ENCODE results near the gene PDE6G.

The PDE6G gene

DNA sequence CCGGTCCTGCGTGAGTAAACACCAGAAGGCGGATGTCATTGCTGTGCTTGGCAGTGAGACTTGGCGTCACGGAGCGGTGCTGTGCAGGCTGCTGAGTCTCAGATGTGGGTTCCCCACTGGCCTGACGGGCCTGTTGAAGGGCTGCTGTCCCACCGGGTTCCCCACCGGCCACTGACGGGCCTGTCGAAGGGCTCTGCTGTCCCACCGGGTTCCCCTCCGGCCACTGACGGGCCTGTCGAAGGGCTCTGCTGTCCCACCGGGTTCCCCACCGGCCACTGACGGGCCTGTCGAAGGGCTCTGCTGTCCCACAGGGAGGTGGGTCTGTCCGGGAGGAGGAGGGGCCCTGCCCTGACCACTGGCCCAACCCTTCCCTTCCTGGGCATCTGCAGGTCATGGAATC, 30.3 kb upstream of the PDE6G start:
- Histone ChIP-seq H3K4me2 (ENCODE audit: low read depth, low read length, poor library complexity, severe bottlenecking) (no peak overlapping the region), H2AFZ (ENCODE audit: low read length) (no peak overlapping the region), H4K20me1 (ENCODE audit: insufficient read depth, low read length, poor library complexity, severe bottlenecking) (peaks cover 20% of the 10 kb centered on the region), H3K9me2 (replicated peaks; ENCODE audit: low read depth, low read length) (no peaks in the 10 kb centered on the region), H3F3A (ENCODE audit: low read depth) (no peaks in the 10 kb centered on the region), H3K36me3 (ENCODE audit: insufficient read depth, low read length) (peaks cover 45% of the 10 kb centered on the region; the same call in 1 of the 2 replicates), H3K79me2 (ENCODE audit: insufficient read depth, low read length) (peaks cover 75% of the 10 kb centered on the region), H3K9ac (ENCODE audit: low read depth, low read length, poor library complexity, severe bottlenecking) (no peak overlapping the region), H3K4me3 (ENCODE audit: low read length, poor library complexity, severe bottlenecking) (no peak overlapping the region), H3K4me1 (ENCODE audit: insufficient read depth, low read length, poor library complexity, severe bottlenecking) (peaks cover 15% of the 10 kb centered on the region), H3K9me3 (ENCODE audit: insufficient read depth, low read depth, low read length) (no peaks in the 10 kb centered on the region), H3K27me3 (ENCODE audit: insufficient read depth, low read length, poor library complexity, severe bottlenecking) (no peaks in the 10 kb centered on the region)
- TF ChIP-seq, protein P1, sequence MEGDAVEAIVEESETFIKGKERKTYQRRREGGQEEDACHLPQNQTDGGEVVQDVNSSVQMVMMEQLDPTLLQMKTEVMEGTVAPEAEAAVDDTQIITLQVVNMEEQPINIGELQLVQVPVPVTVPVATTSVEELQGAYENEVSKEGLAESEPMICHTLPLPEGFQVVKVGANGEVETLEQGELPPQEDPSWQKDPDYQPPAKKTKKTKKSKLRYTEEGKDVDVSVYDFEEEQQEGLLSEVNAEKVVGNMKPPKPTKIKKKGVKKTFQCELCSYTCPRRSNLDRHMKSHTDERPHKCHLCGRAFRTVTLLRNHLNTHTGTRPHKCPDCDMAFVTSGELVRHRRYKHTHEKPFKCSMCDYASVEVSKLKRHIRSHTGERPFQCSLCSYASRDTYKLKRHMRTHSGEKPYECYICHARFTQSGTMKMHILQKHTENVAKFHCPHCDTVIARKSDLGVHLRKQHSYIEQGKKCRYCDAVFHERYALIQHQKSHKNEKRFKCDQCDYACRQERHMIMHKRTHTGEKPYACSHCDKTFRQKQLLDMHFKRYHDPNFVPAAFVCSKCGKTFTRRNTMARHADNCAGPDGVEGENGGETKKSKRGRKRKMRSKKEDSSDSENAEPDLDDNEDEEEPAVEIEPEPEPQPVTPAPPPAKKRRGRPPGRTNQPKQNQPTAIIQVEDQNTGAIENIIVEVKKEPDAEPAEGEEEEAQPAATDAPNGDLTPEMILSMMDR (conservative IDR thresholded peaks at IDR 0.05; ENCODE audit: low read length) = no peak
- TF ChIP-seq EZH2phosphoT487 (IDR thresholded peaks at IDR 0.05; ENCODE audit: borderline replicate concordance) = no peak

DNA sequence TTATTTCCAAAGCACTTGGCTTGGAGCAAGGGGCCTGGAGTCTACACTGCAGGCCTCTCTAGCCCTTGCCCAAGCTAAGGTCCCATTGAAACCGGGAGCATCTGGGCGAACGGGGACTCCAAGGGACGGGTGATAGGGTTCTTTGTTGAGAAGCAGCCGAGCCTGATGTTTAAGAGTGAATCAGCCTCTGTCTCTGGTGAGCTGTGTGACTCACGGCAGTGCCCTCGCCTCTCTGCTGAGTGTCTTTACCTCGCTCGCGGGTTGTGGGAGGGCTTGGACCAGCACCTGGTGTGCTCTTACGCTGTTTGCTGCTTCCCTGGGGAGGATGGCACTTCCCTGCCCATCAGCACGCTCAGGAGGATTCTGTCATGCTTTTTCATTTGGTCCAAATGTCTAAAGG, 28.8 kb upstream of the PDE6G start:
- Histone ChIP-seq H2AFZ (ENCODE audit: low read length) (no peak overlapping the region), H3K4me3 (ENCODE audit: low read length, poor library complexity, severe bottlenecking) (peak overlapping the region; percentile 91), H3F3A (ENCODE audit: low read depth) (no peaks in the 10 kb centered on the region), H3K4me1 (ENCODE audit: insufficient read depth, low read length, poor library complexity, severe bottlenecking) (peaks cover 15% of the 10 kb centered on the region), H3K9me2 (replicated peaks; ENCODE audit: low read depth, low read length) (no peaks in the 10 kb centered on the region), H3K79me2 (ENCODE audit: insufficient read depth, low read length) (peaks cover 85% of the 10 kb centered on the region), H3K9me3 (ENCODE audit: insufficient read depth, low read depth, low read length) (no peaks in the 10 kb centered on the region), H3K27me3 (ENCODE audit: insufficient read depth, low read length, poor library complexity, severe bottlenecking) (no peaks in the 10 kb centered on the region), H3K4me2 (ENCODE audit: low read depth, low read length, poor library complexity, severe bottlenecking) (peak overlapping the region; percentile 100), H3K9ac (ENCODE audit: low read depth, low read length, poor library complexity, severe bottlenecking) (peak overlapping the region; percentile 91), H4K20me1 (ENCODE audit: insufficient read depth, low read length, poor library complexity, severe bottlenecking) (peaks cover 20% of the 10 kb centered on the region), H3K36me3 (ENCODE audit: insufficient read depth, low read length) (peaks cover 33% of the 10 kb centered on the region; the same call in 1 of the 2 replicates)
- TF ChIP-seq EZH2phosphoT487 (IDR thresholded peaks at IDR 0.05; ENCODE audit: borderline replicate concordance) = no peak
- TF ChIP-seq, protein P1 (conservative IDR thresholded peaks at IDR 0.05; ENCODE audit: low read length) = no peak

DNA sequence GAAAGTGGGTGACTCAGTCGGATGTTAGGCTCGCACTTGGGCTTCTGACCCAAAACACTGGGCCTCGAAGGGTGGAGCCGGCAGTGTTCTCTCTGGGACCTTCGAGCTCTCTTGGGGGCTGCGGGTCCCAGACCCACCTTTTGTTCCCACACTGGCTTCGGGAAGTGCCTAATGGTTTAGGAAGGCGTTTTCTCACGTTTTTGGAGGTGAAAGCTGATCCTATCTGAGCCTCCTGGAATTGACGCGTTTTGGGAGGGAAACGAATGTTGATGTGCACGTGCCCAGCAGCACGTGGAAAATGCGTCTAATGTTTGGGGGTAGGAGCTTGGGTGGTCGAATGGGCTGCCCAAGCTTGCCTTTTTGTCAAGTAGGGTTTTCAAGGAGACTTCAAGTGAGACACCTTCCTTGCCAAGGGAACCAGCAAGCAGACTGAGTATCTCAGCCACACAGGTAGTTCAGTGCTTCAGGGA, 28.1 kb upstream of the PDE6G start:
- peaks cover 86% of the 10 kb centered on the region for H3K79me2 ChIP-seq (ENCODE audit: insufficient read depth, low read length)

More for the DNA sequence above, 28.1 kb upstream of the PDE6G start:
- Histone ChIP-seq H3K27me3 (ENCODE audit: insufficient read depth, low read length, poor library complexity, severe bottlenecking) (no peaks in the 10 kb centered on the region), H3K4me3 (ENCODE audit: low read length, poor library complexity, severe bottlenecking) (peak overlapping the region; percentile 91), H3K9me2 (replicated peaks; ENCODE audit: low read depth, low read length) (no peaks in the 10 kb centered on the region), H3K36me3 (ENCODE audit: insufficient read depth, low read length) (peaks cover 27% of the 10 kb centered on the region; the same call in 1 of the 2 replicates), H2AFZ (ENCODE audit: low read length) (no peak overlapping the region), H4K20me1 (ENCODE audit: insufficient read depth, low read length, poor library complexity, severe bottlenecking) (peaks cover 20% of the 10 kb centered on the region), H3K9me3 (ENCODE audit: insufficient read depth, low read depth, low read length) (no peaks in the 10 kb centered on the region), H3K4me2 (ENCODE audit: low read depth, low read length, poor library complexity, severe bottlenecking) (peak overlapping the region; percentile 100), H3K4me1 (ENCODE audit: insufficient read depth, low read length, poor library complexity, severe bottlenecking) (peaks cover 15% of the 10 kb centered on the region), H3K9ac (ENCODE audit: low read depth, low read length, poor library complexity, severe bottlenecking) (peak overlapping the region; percentile 91), H3F3A (ENCODE audit: low read depth) (no peaks in the 10 kb centered on the region)
- TF ChIP-seq EZH2phosphoT487 (IDR thresholded peaks at IDR 0.05; ENCODE audit: borderline replicate concordance) = no peak
- TF ChIP-seq, protein P1 (conservative IDR thresholded peaks at IDR 0.05; ENCODE audit: low read length) = no peak
